SK-N-SH (cell line): ENCODE data around the gene GRIK3. TPM values are rescaled to one million over a fixed set of nuclear protein-coding genes. Genes with fewer than 3 reads are reported as not detected.

Experiments used
- CTCF ChIA-PET: fragments of 300-600, 350-600 bp; formaldehyde crosslinking; extraction: SDS; loops from one replicate; lab custom pipeline; 2021; lab: Yijun Ruan, JAX
- POLR2A ChIA-PET: fragments of 350-600 bp; sonication (Branson Sonifier 250); formaldehyde crosslinking; extraction: SDS; loops from one replicate; lab custom pipeline; 2020; ENCODE audit warnings: antibody characterized with exemption, inconsistent platforms; lab: Yijun Ruan, JAX
- DNase-seq: peaks from one replicate; pipeline ENCODE4 v3.0.0; 2012
- H2AFZ ChIP-seq: fragments of 200-600 bp; sonication (generic); 2 replicates; pipeline ENCODE4 v1.8.1; 2016; ENCODE audit warnings: antibody characterized with exemption, mild to moderate bottlenecking, low read depth
- H3F3A ChIP-seq: fragments of 200-600 bp; sonication (generic); replicated peaks from 2 replicates; pipeline ENCODE3; 2016; ENCODE audit warnings: antibody characterized with exemption, mild to moderate bottlenecking; ENCODE audit not compliant: insufficient read depth
- H3K27ac ChIP-seq, 2 experiments: fragments of 200-500 bp in 1 of 2; fragments of 200-600 bp in 1 of 2; sonication (Bioruptor generic) in 1 of 2; sonication (generic), shearing (Covaris generic) in 1 of 2; 2 replicates each; pipeline versions ENCODE4 v1.5.1 to v1.6.1; 2014 to 2016; ENCODE audit warnings: low read depth in 2 of 2, inconsistent platforms in 1 of 2, low read length in 1 of 2, mild to moderate bottlenecking in 1 of 2, mixed read lengths in 1 of 2
- H3K27me3 ChIP-seq: fragments of 200-600 bp; sonication (generic), shearing (Covaris generic); 2 replicates; pipeline ENCODE4 v1.6.1; 2016; ENCODE audit warnings: mixed run types; ENCODE audit not compliant: insufficient read depth
- H3K36me3 ChIP-seq, 2 experiments: fragments of 200-500 bp in 1 of 2; fragments of 200-600 bp in 1 of 2; sonication (Bioruptor generic) in 1 of 2; sonication (generic) in 1 of 2; replicated peaks in 1 of 2; 2 replicates each; pipeline versions ENCODE3 to v1.5.1; 2014 to 2016; ENCODE audit warnings: low read length in 1 of 2, mild to moderate bottlenecking in 1 of 2; ENCODE audit not compliant: insufficient read depth in 2 of 2, control insufficient read depth in 1 of 2
- H3K4me1 ChIP-seq, 2 experiments: fragments of 200-500 bp in 1 of 2; fragments of 200-600 bp in 1 of 2; sonication (Bioruptor generic) in 1 of 2; sonication (generic), shearing (Covaris generic) in 1 of 2; 2 replicates each; pipeline versions ENCODE4 v1.5.1 to v1.6.1; 2014 to 2016; ENCODE audit warnings: low read depth in 1 of 2, low read length in 1 of 2, mixed run types in 1 of 2; ENCODE audit not compliant: insufficient read depth in 2 of 2, control insufficient read depth in 1 of 2
- H3K4me2 ChIP-seq: fragments of 200-600 bp; sonication (generic), shearing (Covaris generic); 2 replicates; pipeline ENCODE4 v1.6.1; 2017; ENCODE audit warnings: mixed run types
- H3K4me3 ChIP-seq, 2 experiments: fragments of 200-500 bp in 1 of 2; fragments of 200-600 bp in 1 of 2; sonication (Bioruptor generic) in 1 of 2; sonication (generic), shearing (Covaris generic) in 1 of 2; 2 replicates each; pipeline versions ENCODE4 v1.5.1 to v1.8.1; 2014 to 2016; ENCODE audit warnings: low read depth in 2 of 2, inconsistent platforms in 1 of 2, low read length in 1 of 2, mild to moderate bottlenecking in 1 of 2, mixed read lengths in 1 of 2, moderate library complexity in 1 of 2
- H3K79me2 ChIP-seq: fragments of 200-600 bp; sonication (generic); 2 replicates; pipeline ENCODE4 v1.8.1; 2017; ENCODE audit warnings: mild to moderate bottlenecking; ENCODE audit not compliant: insufficient read depth
- H3K9ac ChIP-seq: fragments of 200-600 bp; sonication (generic); 2 replicates; pipeline ENCODE4 v1.6.1; 2017; ENCODE audit warnings: mixed run types
- H3K9me2 ChIP-seq: fragments of 200-600 bp; sonication (generic); 2 replicates; pipeline ENCODE4 v1.6.1; 2017; ENCODE audit warnings: mixed run types
- H3K9me3 ChIP-seq: fragments of 200-600 bp; sonication (generic); 2 replicates; pipeline ENCODE4 v1.6.1; 2017; ENCODE audit warnings: mixed run types, mild to moderate bottlenecking, moderate library complexity
- H4K20me1 ChIP-seq: fragments of 200-600 bp; sonication (generic); 2 replicates; pipeline ENCODE4 v1.6.1; 2017; ENCODE audit warnings: mild to moderate bottlenecking, mixed run types; ENCODE audit not compliant: insufficient read depth
- CTCF ChIP-seq: fragments of 200-600 bp; sonication (generic); IDR thresholded peaks from 2 replicates; pipeline ENCODE4 v1.6.1; 2017; ENCODE audit warnings: antibody characterized with exemption, mild to moderate bottlenecking, moderate library complexity
- ELF1 ChIP-seq: IDR thresholded peaks from 2 replicates; pipeline ENCODE4 v1.4.0; 2012
- EZH2phosphoT487 ChIP-seq: fragments of 200-600 bp; sonication (generic); IDR thresholded peaks from 2 replicates; pipeline ENCODE4 v1.6.1; 2017; ENCODE audit warnings: low read depth, mixed run types, mild to moderate bottlenecking, antibody characterized with exemption, moderate library complexity, borderline replicate concordance
- GABPA ChIP-seq: IDR thresholded peaks from 2 replicates; pipeline ENCODE4 v1.4.0; 2012; ENCODE audit warnings: low read depth, mild to moderate bottlenecking
- IRF3 ChIP-seq: fragments of 150-350 bp; IDR thresholded peaks from 2 replicates; pipeline ENCODE4 v1.6.1; 2016; ENCODE audit warnings: mild to moderate bottlenecking, low read depth, low read length
- MEF2A ChIP-seq: IDR thresholded peaks from 2 replicates; pipeline ENCODE4 v1.4.0; 2012; ENCODE audit warnings: low read depth, borderline replicate concordance
- NFIC ChIP-seq: IDR thresholded peaks from 2 replicates; pipeline ENCODE4 v1.4.0; 2012; ENCODE audit warnings: borderline replicate concordance
- PBX3 ChIP-seq: IDR thresholded peaks from 2 replicates; pipeline ENCODE4; 2012
- RCOR1 ChIP-seq: fragments of 150-350 bp; IDR thresholded peaks from 2 replicates; pipeline ENCODE4 v1.6.1; 2017; ENCODE audit warnings: antibody characterized with exemption, low read length
- REST ChIP-seq: IDR thresholded peaks from 2 replicates; pipeline ENCODE4 v1.6.1; 2012; ENCODE audit warnings: mild to moderate bottlenecking, low read depth, low read length, moderate library complexity
- RFX5 ChIP-seq: IDR thresholded peaks from 2 replicates; pipeline ENCODE4 v1.6.1; 2012; ENCODE audit warnings: mild to moderate bottlenecking, improper control_type of control experiment, low read length
- RXRA ChIP-seq: IDR thresholded peaks from 2 replicates; pipeline ENCODE4 v1.4.0; 2012; ENCODE audit warnings: low read depth, mild to moderate bottlenecking, borderline replicate concordance
- SMC3 ChIP-seq: IDR thresholded peaks from 2 replicates; pipeline ENCODE4 v1.6.1; 2012; ENCODE audit warnings: low read depth, low read length, improper control_type of control experiment
- TAF1 ChIP-seq: IDR thresholded peaks from 2 replicates; pipeline ENCODE4 v1.6.1; 2012; ENCODE audit warnings: low read depth, mild to moderate bottlenecking, low read length, moderate library complexity, borderline replicate concordance
- TEAD4 ChIP-seq: IDR thresholded peaks from 2 replicates; pipeline ENCODE4 v1.4.0; 2012; ENCODE audit warnings: mild to moderate bottlenecking, borderline replicate concordance; ENCODE audit not compliant: insufficient read depth
- YY1 ChIP-seq: IDR thresholded peaks from 2 replicates; pipeline ENCODE4 v1.4.0; 2012; ENCODE audit warnings: low read depth, mild to moderate bottlenecking
- WGBS: methylation state at CpG from one replicate; pipeline ENCODE4 v1.1.6; 2017; ENCODE audit warnings: low lambda C conversion rate; 5-methylcytosine and 5-hydroxymethylcytosine counted together
- polyA plus RNA-seq, 3 experiments: library from polyadenylated mRNA; depleted of rRNA; stranded (reverse); fragments of >200 nt; gene quantifications; 2 replicates each; pipeline ENCODE4 v1.2.3, GENCODE V29; 2012

Gene GRIK3
- polyA plus RNA-seq, 1 of the 3 experiments (the other 2 are of a cell fraction): not detected

GRCh38 chr1:36913016-36913415 lies 121.3 kb downstream of the GRIK3 start:
- no peak for DNase-seq
- Histone ChIP-seq H3K4me1 (no peaks in the 10 kb centered on the region; a peak in 1 of 4 replicates), H3K79me2 (no peaks in the 10 kb centered on the region), H4K20me1 (no peaks in the 10 kb centered on the region), H3K27ac (no peak overlapping the region), H3K4me3 (no peak overlapping the region), H3K9me2 (no peaks in the 10 kb centered on the region), H3K36me3 (no peaks in the 10 kb centered on the region), H3K9me3 (no peaks in the 10 kb centered on the region), H2AFZ (no peak overlapping the region)
- ChIA-PET POLR2A (no interaction called here), CTCF (interaction anchor here (0.7 to 1.9 kb wide), 3 partner anchors 12 to 337 kb away, joined by 3 to 6 read pairs (median 3); no protein-coding TSS in a partner anchor)
- 44% methylated on average over 5 of the region's 5 CpGs for WGBS
- no peak for TF ChIP-seq GABPA
- no peak for TF ChIP-seq TEAD4
- TF ChIP-seq RFX5: no peak
- TF ChIP-seq MEF2A: no peak
- TF ChIP-seq REST: no peak
- no peak for TF ChIP-seq SMC3
- no peak for TF ChIP-seq RCOR1
- TF ChIP-seq ELF1: no peak
- no peak for TF ChIP-seq PBX3
- no peak for TF ChIP-seq NFIC
- TF ChIP-seq TAF1: no peak
- TF ChIP-seq, all 33 proteins: peak for 0
- Histone ChIP-seq H3F3A (no peaks in the 10 kb centered on the region), H3K4me2 (no peak overlapping the region), H3K27me3 (no peaks in the 10 kb centered on the region), H3K9ac (no peak overlapping the region)

GRCh38 chr1:36912365-36912865 lies 121.9 kb downstream of the GRIK3 start:
- TF ChIP-seq YY1 (no peak), IRF3 (no peak), EZH2phosphoT487 (no peak), RXRA (no peak), CTCF (no peak)
- Histone ChIP-seq H3K9me2 (no peaks in the 10 kb centered on the region), H3K9me3 (no peaks in the 10 kb centered on the region), H3K36me3 (no peaks in the 10 kb centered on the region), H3K4me1 (no peaks in the 10 kb centered on the region; a peak in 1 of 4 replicates), H3K27ac (no peak overlapping the region), H2AFZ (no peak overlapping the region), H3K79me2 (no peaks in the 10 kb centered on the region), H3K4me2 (no peak overlapping the region), H3K9ac (no peak overlapping the region), H3K4me3 (no peak overlapping the region), H4K20me1 (no peaks in the 10 kb centered on the region), H3K27me3 (no peaks in the 10 kb centered on the region), H3F3A (no peaks in the 10 kb centered on the region)
- no peak for DNase-seq
- CTCF ChIA-PET: interaction anchor here (0.7 to 0.8 kb wide), 2 partner anchors 260 to 336 kb away, joined by 3 read pairs; no protein-coding TSS in a partner anchor
- WGBS: 39% methylated on average over 7 of the region's 7 CpGs
- POLR2A ChIA-PET: no interaction called here
